Measurements from ENCODE around the gene ACTL8. TPM values are rescaled to one million over a fixed set of nuclear protein-coding genes. Genes with fewer than 3 reads are reported as not detected.

The ACTL8 gene
- total RNA-seq, 4 donors from 2014 or later = 0.18 to 0.50 (median 0.19) TPM; not detected in 1

GRCh38 chr1:17791055-17791390, 35.9 kb downstream of the ACTL8 start:
- H3K27me3 ChIP-seq = peaks cover 0 to 84% (median 0%) of the 10 kb centered on the region in 4 donors
- intact Hi-C loops (cut with DNase I) = no loop called here
- no peaks in the 10 kb centered on the region for H3K4me1 ChIP-seq
- no peak for DNase-seq
- H3K4me3 ChIP-seq = no peak overlapping the region
- no peaks in the 10 kb centered on the region for H3K9me3 ChIP-seq
- no peaks in the 10 kb centered on the region for H3K36me3 ChIP-seq
- 60 to 100% methylated on average over 1 to 7 of the region's 9 CpGs for WGBS, 2 donors
- H3K27ac ChIP-seq = no peak overlapping the region
- TF ChIP-seq POLR2A (IDR thresholded peaks at IDR 0.05) (no peak), CTCF (IDR thresholded peaks at IDR 0.05) (no peak)

GRCh38 chr1:17791480-17791879, 36.3 kb downstream of the ACTL8 start:
- Histone ChIP-seq H3K36me3 (no peaks in the 10 kb centered on the region), H3K4me1 (no peaks in the 10 kb centered on the region), H3K27ac (no peak overlapping the region), H3K4me3 (no peak overlapping the region), H3K27me3 (peaks cover 0 to 84% (median 0%) of the 10 kb centered on the region in 4 donors), H3K9me3 (no peaks in the 10 kb centered on the region)
- DNase-seq = no peak
- 60% methylated on average over 2 of the region's 7 CpGs; no CpG with 5 or more reads in 1 of the 2 donors for WGBS, 2 donors
- intact Hi-C loops (cut with DNase I) = no loop called here
- TF ChIP-seq CTCF (IDR thresholded peaks at IDR 0.05) (no peak), POLR2A (IDR thresholded peaks at IDR 0.05) (no peak)

- H3K36me3 ChIP-seq = no peaks in the 10 kb centered on the region
- H3K27ac ChIP-seq = no peak overlapping the region
- H3K27me3 ChIP-seq = peaks cover 0 to 91% (median 0%) of the 10 kb centered on the region in 4 donors
- H3K4me3 ChIP-seq = no peak overlapping the region
- intact Hi-C loops (cut with DNase I) = no loop called here
- TF ChIP-seq CTCF (IDR thresholded peaks at IDR 0.05) (no peak), POLR2A (IDR thresholded peaks at IDR 0.05) (no peak)
- no peak for DNase-seq
- H3K9me3 ChIP-seq = no peaks in the 10 kb centered on the region
- 57 to 64% methylated on average over 5 to 6 of the region's 6 CpGs for WGBS, 2 donors
- H3K4me1 ChIP-seq = no peaks in the 10 kb centered on the region
Measured at GRCh38 chr1:17792421-17792820, 37.3 kb downstream of the ACTL8 start.

GRCh38 chr1:17795081-17795809, 40.1 kb downstream of the ACTL8 start:
- Histone ChIP-seq H3K36me3 (no peaks in the 10 kb centered on the region), H3K4me1 (no peaks in the 10 kb centered on the region), H3K27me3 (peaks cover 0 to 84% (median 0%) of the 10 kb centered on the region in 4 donors), H3K9me3 (no peaks in the 10 kb centered on the region), H3K27ac (no peak overlapping the region), H3K4me3 (no peak overlapping the region)
- no peak for DNase-seq
- TF ChIP-seq CTCF (IDR thresholded peaks at IDR 0.05) (no peak), POLR2A (IDR thresholded peaks at IDR 0.05) (no peak)
- WGBS, 2 donors = 51 to 61% methylated on average over 14 to 15 of the region's 15 CpGs
- intact Hi-C loops (cut with DNase I) = no loop called here

GRCh38 chr1:17795836-17796645, 40.9 kb downstream of the ACTL8 start:
- no peak for DNase-seq
- peaks cover 0 to 79% (median 0%) of the 10 kb centered on the region in 4 donors for H3K27me3 ChIP-seq

More at GRCh38 chr1:17795836-17796645, 40.9 kb downstream of the ACTL8 start:
- H3K4me3 ChIP-seq = no peak overlapping the region
- H3K36me3 ChIP-seq = no peaks in the 10 kb centered on the region
- H3K4me1 ChIP-seq = no peaks in the 10 kb centered on the region
- no peaks in the 10 kb centered on the region for H3K9me3 ChIP-seq
- intact Hi-C loops (cut with DNase I) = no loop called here
- TF ChIP-seq POLR2A (IDR thresholded peaks at IDR 0.05) (no peak), CTCF (IDR thresholded peaks at IDR 0.05) (no peak)
- 57 to 67% methylated on average over 9 of the region's 10 CpGs for WGBS, 2 donors
- no peak overlapping the region for H3K27ac ChIP-seq

Measured in esophagus squamous epithelium (tissue), 5 donors.